Kidney (tissue), 14 donors: ENCODE results near the gene SLC2A1. TPM values are rescaled to one million over a fixed set of nuclear protein-coding genes. Genes with fewer than 3 reads are reported as not detected.

Experiments used
- DNase-seq, 5 donors: peaks; one replicate each; pipeline ENCODE4 v3.0.0-alpha.2; 2013 to 2020
- FAIRE-seq: peaks from 2 replicates; lab custom pipeline; 2012; peaks lifted over from hg19 to GRCh38; lab: Jason Lieb, UNC
- H3K27ac ChIP-seq, 2 donors: one replicate each; pipeline ENCODE4 v1.7.0; 2013; ENCODE audit warnings: low read depth in 2 of 2, low read length in 2 of 2, inconsistent platforms in 1 of 2
- H3K27me3 ChIP-seq: one replicate; pipeline ENCODE4 v1.7.1; 2013; ENCODE audit warnings: low read length, inconsistent platforms; ENCODE audit not compliant: control insufficient read depth, insufficient read depth
- H3K36me3 ChIP-seq, 3 donors: one replicate each; pipeline versions ENCODE4 v1.7.0 to v1.7.1; 2013; ENCODE audit warnings: low read length in 3 of 3, control low read depth in 1 of 3, inconsistent platforms in 1 of 3; ENCODE audit not compliant: insufficient read depth in 3 of 3, control insufficient read depth in 2 of 3
- H3K4me1 ChIP-seq, 3 donors: one replicate each; pipeline versions ENCODE4 v1.7.0 to v1.7.1; 2013; ENCODE audit warnings: low read length in 3 of 3, inconsistent platforms in 1 of 3, low read depth in 1 of 3; ENCODE audit not compliant: control insufficient read depth in 2 of 3, insufficient read depth in 2 of 3
- H3K4me3 ChIP-seq, 3 donors: one replicate each; pipeline versions ENCODE4 v1.7.0 to v1.8.1; 2013; ENCODE audit warnings: low read length in 3 of 3, control low read depth in 1 of 3, inconsistent platforms in 1 of 3
- H3K9ac ChIP-seq, 3 donors: one replicate each; pipeline versions ENCODE4 v1.7.0 to v1.7.1; 2013; ENCODE audit warnings: low read length in 3 of 3, control low read depth in 1 of 3, inconsistent platforms in 1 of 3
- H3K9me3 ChIP-seq, 3 donors: one replicate each; pipeline versions ENCODE4 v1.7.0 to v1.7.1; 2013; ENCODE audit warnings: low read length in 3 of 3, control low read depth in 1 of 3, inconsistent platforms in 1 of 3; ENCODE audit not compliant: control insufficient read depth in 2 of 3, insufficient read depth in 1 of 3
- intact Hi-C: fragments of 100-400 bp; cut with DNase I; formaldehyde crosslinking; loops from one replicate; pipeline ENCODE4 v1.11.1; 2022
- polyA plus RNA-seq: library from polyadenylated mRNA; stranded (reverse); fragments of 350-450 nt; fragmentation: Illumina TruSeq; extraction: RNeasy Lipid Tissue Mini Kit (QIAGEN cat#74804); gene quantifications from one replicate; pipeline ENCODE4 v1.2.3, GENCODE V29; 2014; ENCODE audit warnings: low read depth, low replicate concordance; ENCODE audit not compliant: insufficient read depth
- total RNA-seq: library from RNA; stranded (reverse); fragmentation: NEBNext Ultra II Directional; extraction: Animal tissue kit (Norgen Biotek cat#: 25700); gene quantifications from one replicate; pipeline ENCODE4 v1.2.1, GENCODE V29; 2021
- TF ChIP-seq, protein P1 (sequence below): IDR thresholded peaks from 3 replicates; pipeline ENCODE4 v1.5.1; 2012; ENCODE audit warnings: mild to moderate bottlenecking, moderate library complexity, borderline replicate concordance; ENCODE audit not compliant: insufficient read depth; ENCODE audit errors: extremely low read depth
- donor health status: control.
- donor health status: control.
- donor health status: control.
- donor health status: control.
- donor health status: control.
- donor health status: DM: yes; HTN: yes; CAD: no.
- donor health status: Normal renal cell carcinoma (clear cell type).

The SLC2A1 gene
- total and polyA plus RNA-seq, 2 donors from 2014 or later = 28.6 to 55.9 TPM

GRCh38 chr1:42887366-42887765 is 71.3 kb downstream of the SLC2A1 start:
- H3K27ac ChIP-seq = no peak overlapping the region

GRCh38 chr1:42886800-42887199 is 71.9 kb downstream of the SLC2A1 start:
- H3K9ac ChIP-seq = no peak overlapping the region
- H3K4me1 ChIP-seq = no peaks in the 10 kb centered on the region
- FAIRE-seq (no peak), DNase-seq (peak in 1 of 5 donors; percentile 35)
- H3K36me3 ChIP-seq = no peaks in the 10 kb centered on the region
- H3K4me3 ChIP-seq = no peak overlapping the region
- no peak overlapping the region for H3K27ac ChIP-seq
- no peaks in the 10 kb centered on the region for H3K27me3 ChIP-seq
- intact Hi-C loops = no loop called here
- TF ChIP-seq, protein P1, sequence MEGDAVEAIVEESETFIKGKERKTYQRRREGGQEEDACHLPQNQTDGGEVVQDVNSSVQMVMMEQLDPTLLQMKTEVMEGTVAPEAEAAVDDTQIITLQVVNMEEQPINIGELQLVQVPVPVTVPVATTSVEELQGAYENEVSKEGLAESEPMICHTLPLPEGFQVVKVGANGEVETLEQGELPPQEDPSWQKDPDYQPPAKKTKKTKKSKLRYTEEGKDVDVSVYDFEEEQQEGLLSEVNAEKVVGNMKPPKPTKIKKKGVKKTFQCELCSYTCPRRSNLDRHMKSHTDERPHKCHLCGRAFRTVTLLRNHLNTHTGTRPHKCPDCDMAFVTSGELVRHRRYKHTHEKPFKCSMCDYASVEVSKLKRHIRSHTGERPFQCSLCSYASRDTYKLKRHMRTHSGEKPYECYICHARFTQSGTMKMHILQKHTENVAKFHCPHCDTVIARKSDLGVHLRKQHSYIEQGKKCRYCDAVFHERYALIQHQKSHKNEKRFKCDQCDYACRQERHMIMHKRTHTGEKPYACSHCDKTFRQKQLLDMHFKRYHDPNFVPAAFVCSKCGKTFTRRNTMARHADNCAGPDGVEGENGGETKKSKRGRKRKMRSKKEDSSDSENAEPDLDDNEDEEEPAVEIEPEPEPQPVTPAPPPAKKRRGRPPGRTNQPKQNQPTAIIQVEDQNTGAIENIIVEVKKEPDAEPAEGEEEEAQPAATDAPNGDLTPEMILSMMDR = no peak
- H3K9me3 ChIP-seq = no peaks in the 10 kb centered on the region

More at GRCh38 chr1:42887366-42887765, 71.3 kb downstream of the SLC2A1 start:
- H3K4me1 ChIP-seq = no peaks in the 10 kb centered on the region
- H3K9me3 ChIP-seq = no peaks in the 10 kb centered on the region
- FAIRE-seq (no peak), DNase-seq (no peak)
- H3K36me3 ChIP-seq = no peaks in the 10 kb centered on the region
- no peak overlapping the region for H3K9ac ChIP-seq
- no peaks in the 10 kb centered on the region for H3K27me3 ChIP-seq
- intact Hi-C loops = no loop called here
- TF ChIP-seq, protein P1 = no peak
- no peak overlapping the region for H3K4me3 ChIP-seq

DNA sequence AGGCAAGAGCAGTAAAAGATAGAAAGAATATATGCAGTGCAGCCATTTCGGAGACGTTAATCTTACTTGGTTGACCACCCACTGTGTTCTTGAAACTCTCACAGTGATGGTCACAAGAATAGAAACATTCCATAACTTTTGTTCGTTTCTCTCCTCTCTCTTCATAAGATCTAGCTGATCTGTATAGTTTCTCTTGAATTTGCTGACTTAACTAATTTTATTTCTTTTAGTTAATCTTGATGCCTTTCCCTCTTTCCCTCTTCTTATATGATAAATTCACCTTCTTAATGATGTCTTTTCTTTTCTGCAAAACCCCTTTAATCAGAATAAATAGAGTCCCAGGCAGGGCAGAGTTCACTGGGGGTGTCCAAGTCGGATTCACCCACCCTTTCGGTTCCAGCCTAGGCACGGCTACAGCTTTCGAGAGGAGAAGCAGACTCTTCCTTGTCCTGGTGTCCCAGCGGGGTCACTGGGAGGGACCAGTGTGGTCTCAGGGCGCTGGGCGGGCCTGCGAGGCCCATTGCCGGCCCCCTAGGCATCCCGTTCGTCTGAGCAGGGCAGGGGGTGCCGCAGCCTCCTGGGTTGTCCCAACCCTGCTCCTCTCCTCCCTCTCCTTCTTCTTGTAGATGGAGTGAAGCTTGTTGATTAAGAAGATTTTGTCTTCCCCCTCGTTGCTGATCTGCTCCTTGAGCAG is 72.5 kb downstream of the SLC2A1 start:
- no peak for DNase-seq
- no peak for FAIRE-seq
- TF ChIP-seq, protein P1 = no peak
- no peaks in the 10 kb centered on the region for H3K36me3 ChIP-seq
- intact Hi-C loops = no loop called here
- H3K9me3 ChIP-seq = no peaks in the 10 kb centered on the region
- H3K4me3 ChIP-seq = no peak overlapping the region
- no peak overlapping the region for H3K27ac ChIP-seq
- no peaks in the 10 kb centered on the region for H3K27me3 ChIP-seq
- H3K9ac ChIP-seq = no peak overlapping the region
- no peaks in the 10 kb centered on the region for H3K4me1 ChIP-seq
